Measurements from ENCODE around the gene MICALL1.

The MICALL1 gene

GRCh38 chr22:37907036-37907954, 1.2 kb downstream of the MICALL1 start:
- DNase-seq = no peak
- Histone ChIP-seq H3K27ac (peak overlapping the region; percentile 91 to 94), H3K4me1 (peaks cover 0 to 61% (median 56%) of the 10 kb centered on the region in 4 donors), H3K9me3 (no peaks in the 10 kb centered on the region), H3K36me3 (peaks cover 0 to 5% (median 3%) of the 10 kb centered on the region in 3 donors), H3K4me3 (peak overlapping the region; percentile 78 to 93), H3K27me3 (no peaks in the 10 kb centered on the region)
- intact Hi-C loops (cut with DNase I; ENCODE audit: low total_unique reads) = loop anchor here (2.0 kb wide), 1 partner anchor 26 kb away; no protein-coding TSS in a partner anchor
- TF ChIP-seq CTCF (IDR thresholded peaks at IDR 0.05) = no peak

- intact Hi-C loops (cut with DNase I; ENCODE audit: low total_unique reads) = no loop called here
- Histone ChIP-seq H3K36me3 (peaks cover 6 to 30% (median 25%) of the 10 kb centered on the region in 3 donors), H3K4me1 (peaks cover 0 to 57% (median 50%) of the 10 kb centered on the region in 4 donors), H3K4me3 (peak overlapping the region in 1 of 2 donors; percentile 9), H3K27ac (peak overlapping the region; percentile 69 to 86), H3K9me3 (no peaks in the 10 kb centered on the region), H3K27me3 (no peaks in the 10 kb centered on the region)
- DNase-seq = no peak
- TF ChIP-seq CTCF (IDR thresholded peaks at IDR 0.05) = no peak
These were observed 3.7 kb downstream of the MICALL1 start for GRCh38 chr22:37909766-37910165.

GRCh38 chr22:37910890-37911672, 5.0 kb downstream of the MICALL1 start:
- Histone ChIP-seq H3K9me3 (no peaks in the 10 kb centered on the region), H3K4me3 (peak overlapping the region in 1 of 2 donors; percentile 6), H3K4me1 (peaks cover 0 to 47% (median 40%) of the 10 kb centered on the region in 4 donors), H3K36me3 (peaks cover 18 to 43% (median 36%) of the 10 kb centered on the region in 3 donors), H3K27ac (peak overlapping the region; percentile 69 to 86), H3K27me3 (no peaks in the 10 kb centered on the region)
- intact Hi-C loops (cut with DNase I; ENCODE audit: low total_unique reads) = no loop called here
- peak in 1 of 2 donors; percentile 84 for DNase-seq
- TF ChIP-seq CTCF (IDR thresholded peaks at IDR 0.05) = no peak

- Histone ChIP-seq H3K9me3 (no peaks in the 10 kb centered on the region), H3K36me3 (peaks cover 24 to 49% (median 43%) of the 10 kb centered on the region in 3 donors), H3K4me3 (no peak overlapping the region), H3K27me3 (no peaks in the 10 kb centered on the region), H3K27ac (peak overlapping the region; percentile 69 to 86), H3K4me1 (peaks cover 0 to 46% (median 39%) of the 10 kb centered on the region in 4 donors)
- intact Hi-C loops (cut with DNase I; ENCODE audit: low total_unique reads) = no loop called here
- no peak for TF ChIP-seq CTCF (IDR thresholded peaks at IDR 0.05)
- no peak for DNase-seq
These were observed 5.6 kb downstream of the MICALL1 start for GRCh38 chr22:37911697-37912096.

- H3K36me3 ChIP-seq = peaks cover 28 to 54% (median 47%) of the 10 kb centered on the region in 3 donors
- intact Hi-C loops (cut with DNase I; ENCODE audit: low total_unique reads) = no loop called here
- H3K27ac ChIP-seq = peak overlapping the region; percentile 69 to 86
- no peak for DNase-seq
- H3K9me3 ChIP-seq = no peaks in the 10 kb centered on the region
- no peak overlapping the region for H3K4me3 ChIP-seq
- TF ChIP-seq CTCF (IDR thresholded peaks at IDR 0.05) = no peak
- H3K4me1 ChIP-seq = peaks cover 0 to 41% (median 34%) of the 10 kb centered on the region in 4 donors
- no peaks in the 10 kb centered on the region for H3K27me3 ChIP-seq
These were observed 6.1 kb downstream of the MICALL1 start for GRCh38 chr22:37912171-37912570.

Data from tibial artery (tissue), 4 donors.